ENCODE data around the gene PITX1. TPM values are rescaled to one million over a fixed set of nuclear protein-coding genes. Genes with fewer than 3 reads are reported as not detected.
A peak's percentile ranks its signal among the peaks of the same experiment; 100 is the strongest.

Gene PITX1
- total and polyA plus RNA-seq, 12 donors, result 0.06 to 0.24 (median 0.12) TPM; not detected in 8

DNA sequence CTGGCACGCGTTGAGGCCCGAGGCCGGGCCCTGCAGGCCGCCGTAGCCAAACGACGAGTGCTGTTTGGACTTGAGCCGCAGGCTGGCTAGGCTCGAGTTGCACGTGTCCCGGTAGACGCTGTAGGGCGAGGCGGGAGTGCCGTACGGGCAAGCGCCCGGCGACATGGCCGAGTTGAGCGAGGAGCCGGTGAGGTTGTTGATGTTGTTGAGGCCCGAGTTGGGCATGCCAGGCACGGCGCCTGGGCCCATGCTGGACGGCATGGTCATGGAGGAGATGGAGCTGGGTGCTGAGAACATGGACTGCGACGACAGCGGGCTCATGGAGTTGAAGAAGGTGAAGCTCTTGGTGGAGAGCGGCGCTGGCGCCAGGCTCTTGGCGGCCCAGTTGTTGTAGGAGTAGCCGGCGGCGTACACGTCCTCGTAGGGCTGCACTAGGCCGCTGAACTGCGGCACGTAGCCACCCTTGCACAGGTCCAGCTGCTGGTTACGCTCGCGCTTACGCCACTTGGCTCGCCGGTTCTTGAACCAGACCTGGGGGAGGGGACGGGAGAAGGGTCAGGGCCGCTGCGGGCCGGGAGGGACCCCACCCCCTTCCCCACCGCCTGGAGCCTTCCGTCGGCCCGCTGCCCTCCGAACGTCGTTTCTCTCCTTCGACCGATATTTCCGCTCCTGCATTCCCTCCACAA, 5.1 kb downstream of the PITX1 start:
- TF ChIP-seq, protein P1, sequence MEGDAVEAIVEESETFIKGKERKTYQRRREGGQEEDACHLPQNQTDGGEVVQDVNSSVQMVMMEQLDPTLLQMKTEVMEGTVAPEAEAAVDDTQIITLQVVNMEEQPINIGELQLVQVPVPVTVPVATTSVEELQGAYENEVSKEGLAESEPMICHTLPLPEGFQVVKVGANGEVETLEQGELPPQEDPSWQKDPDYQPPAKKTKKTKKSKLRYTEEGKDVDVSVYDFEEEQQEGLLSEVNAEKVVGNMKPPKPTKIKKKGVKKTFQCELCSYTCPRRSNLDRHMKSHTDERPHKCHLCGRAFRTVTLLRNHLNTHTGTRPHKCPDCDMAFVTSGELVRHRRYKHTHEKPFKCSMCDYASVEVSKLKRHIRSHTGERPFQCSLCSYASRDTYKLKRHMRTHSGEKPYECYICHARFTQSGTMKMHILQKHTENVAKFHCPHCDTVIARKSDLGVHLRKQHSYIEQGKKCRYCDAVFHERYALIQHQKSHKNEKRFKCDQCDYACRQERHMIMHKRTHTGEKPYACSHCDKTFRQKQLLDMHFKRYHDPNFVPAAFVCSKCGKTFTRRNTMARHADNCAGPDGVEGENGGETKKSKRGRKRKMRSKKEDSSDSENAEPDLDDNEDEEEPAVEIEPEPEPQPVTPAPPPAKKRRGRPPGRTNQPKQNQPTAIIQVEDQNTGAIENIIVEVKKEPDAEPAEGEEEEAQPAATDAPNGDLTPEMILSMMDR (IDR thresholded peaks at IDR 0.05), result no peak
- ATAC-seq (no peak), DNase-seq (no peak)
- H3K36me3 ChIP-seq, result no peaks in the 10 kb centered on the region
- peaks cover 50 to 98% (median 90%) of the 10 kb centered on the region in 7 donors for H3K27me3 ChIP-seq
- peaks cover 9 to 54% (median 41%) of the 10 kb centered on the region in 9 donors for H3K4me1 ChIP-seq
- H3K4me3 ChIP-seq, result no peak overlapping the region
- intact Hi-C loops (cut with DNase I), result no loop called here
- no peak overlapping the region for H3K27ac ChIP-seq
- H3K9me3 ChIP-seq, result no peaks in the 10 kb centered on the region
- WGBS, 2 donors, result 5 to 9% methylated on average over 58 to 62 of the region's 62 CpGs

DNA sequence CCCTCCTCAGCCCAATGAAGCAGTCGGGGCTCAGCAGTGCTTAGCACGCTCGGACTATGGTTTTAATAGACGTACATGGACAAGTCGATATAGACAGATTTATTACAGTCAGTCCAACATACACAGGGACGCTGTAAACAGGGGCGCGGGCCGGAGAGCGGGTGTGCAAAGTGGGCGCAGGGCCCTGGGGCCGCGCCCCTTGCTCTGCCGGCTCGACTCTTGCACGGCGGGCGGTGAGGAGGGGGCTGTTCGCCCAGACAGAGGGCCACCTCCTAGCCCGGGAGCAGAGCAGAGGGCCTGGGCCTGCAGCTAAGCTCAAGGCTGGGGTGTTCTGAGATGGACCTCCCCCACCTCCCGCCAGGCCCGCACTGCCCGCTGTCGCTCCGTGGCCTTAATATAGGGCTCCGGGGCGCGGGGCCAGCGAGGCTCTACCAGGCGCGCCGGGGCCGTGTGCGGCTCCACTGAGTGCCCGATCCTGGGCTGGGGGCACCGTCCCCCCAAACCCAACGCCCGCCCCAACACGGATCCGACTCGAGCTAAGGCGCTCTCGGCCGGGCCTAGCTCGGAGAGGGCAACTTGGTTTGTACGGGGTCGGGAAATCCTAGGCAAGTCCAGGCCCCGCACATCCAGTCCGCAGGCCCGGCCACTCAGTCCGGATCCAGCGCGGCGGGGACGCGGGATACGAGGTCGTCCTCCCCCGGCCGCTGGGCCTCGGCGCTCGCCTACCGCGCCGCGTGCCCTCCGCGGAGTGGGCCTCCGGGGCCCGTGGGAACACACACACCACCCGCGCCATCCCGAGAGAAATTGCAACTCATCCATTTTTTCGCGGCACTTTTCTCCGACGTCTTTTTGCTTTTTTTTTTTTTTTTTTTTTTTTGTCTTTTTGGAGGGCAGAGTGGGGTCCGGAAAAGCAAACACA, 6.1 kb downstream of the PITX1 start:
- WGBS, 2 donors, result 6 to 8% methylated on average over 78 to 79 of the region's 79 CpGs
- Histone ChIP-seq H3K4me3 (no peak overlapping the region), H3K27ac (no peak overlapping the region), H3K27me3 (peaks cover 43 to 92% (median 80%) of the 10 kb centered on the region in 7 donors), H3K36me3 (no peaks in the 10 kb centered on the region), H3K4me1 (peaks cover 3 to 46% (median 33%) of the 10 kb centered on the region in 9 donors), H3K9me3 (no peaks in the 10 kb centered on the region)
- TF ChIP-seq, protein P1 (IDR thresholded peaks at IDR 0.05), result no peak
- ATAC-seq (peak in 1 of 8 donors; percentile 5), DNase-seq (no peak)
- intact Hi-C loops (cut with DNase I), result no loop called here

DNA sequence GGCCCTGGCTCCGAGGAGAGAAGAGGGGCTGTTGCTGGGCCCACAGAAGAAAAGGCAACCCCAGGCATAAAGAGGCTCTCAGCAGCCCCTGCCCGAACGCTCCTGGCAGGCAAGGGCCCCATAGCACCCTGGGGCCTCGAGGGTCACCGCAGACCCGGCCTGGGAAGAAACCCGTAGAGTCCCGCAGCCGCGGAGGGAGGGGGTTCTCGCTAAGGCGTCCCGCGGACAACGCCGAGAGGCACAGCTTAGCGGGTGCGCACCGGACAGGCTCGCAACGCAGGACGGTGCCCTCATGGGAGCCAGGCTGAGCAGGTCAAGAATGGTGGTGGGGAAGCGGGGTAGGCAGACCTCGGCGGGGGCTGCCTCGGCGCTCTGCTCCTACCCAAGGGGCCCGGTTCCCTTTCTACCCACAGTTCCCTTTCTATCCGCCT, 6.7 kb downstream of the PITX1 start:
- TF ChIP-seq, protein P1 (IDR thresholded peaks at IDR 0.05), result no peak
- 11 to 13% methylated on average over 29 of the region's 29 CpGs for WGBS, 2 donors
- Histone ChIP-seq H3K9me3 (no peaks in the 10 kb centered on the region), H3K4me3 (no peak overlapping the region), H3K4me1 (peaks cover 0 to 39% (median 28%) of the 10 kb centered on the region in 9 donors), H3K36me3 (no peaks in the 10 kb centered on the region), H3K27me3 (peaks cover 39 to 85% (median 74%) of the 10 kb centered on the region in 7 donors), H3K27ac (no peak overlapping the region)
- no peak for ATAC-seq
- intact Hi-C loops (cut with DNase I), result no loop called here
- no peak for DNase-seq

DNA sequence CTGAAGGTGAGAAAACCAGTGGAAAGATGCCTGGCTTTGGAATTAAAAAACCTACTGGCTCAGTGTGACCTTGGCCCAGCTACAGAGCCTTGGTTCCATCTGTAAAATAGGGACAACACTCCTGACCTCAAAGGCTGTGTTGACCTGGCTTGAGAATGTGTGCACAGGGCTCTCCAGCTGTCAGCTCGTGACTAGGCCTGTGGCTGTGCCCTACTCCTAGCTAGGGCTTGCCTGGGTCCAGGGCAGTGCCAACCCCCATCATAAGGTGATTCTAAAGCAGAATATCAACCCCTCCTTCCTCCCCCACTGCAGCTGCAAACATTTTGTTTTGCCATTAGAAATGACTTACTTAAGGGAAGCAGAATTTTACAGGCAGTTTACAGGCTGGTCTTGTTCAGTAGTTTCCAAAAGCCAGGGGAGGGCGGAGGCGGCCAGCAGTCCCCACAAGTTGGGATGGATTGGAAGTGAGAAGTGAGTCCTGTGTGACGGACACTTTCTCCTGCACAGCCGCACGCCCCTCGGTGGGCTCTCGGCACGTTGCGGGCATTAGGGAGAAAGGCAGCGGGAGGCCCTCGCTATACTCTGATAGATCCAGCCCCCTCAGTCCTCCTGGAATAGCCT, 7.3 kb downstream of the PITX1 start:
- Histone ChIP-seq H3K27ac (no peak overlapping the region), H3K9me3 (no peaks in the 10 kb centered on the region), H3K4me1 (peaks cover 0 to 35% (median 28%) of the 10 kb centered on the region in 9 donors), H3K27me3 (peaks cover 39 to 80% (median 68%) of the 10 kb centered on the region in 7 donors), H3K36me3 (no peaks in the 10 kb centered on the region), H3K4me3 (no peak overlapping the region)
- intact Hi-C loops (cut with DNase I), result no loop called here
- WGBS, 2 donors, result 60 to 65% methylated on average over 12 of the region's 12 CpGs
- TF ChIP-seq, protein P1 (IDR thresholded peaks at IDR 0.05), result no peak
- no peak for ATAC-seq
- DNase-seq, result no peak

Measured in heart right ventricle (tissue), 16 donors.